Measurements from ENCODE around the gene MGST2.

The MGST2 gene

DNA sequence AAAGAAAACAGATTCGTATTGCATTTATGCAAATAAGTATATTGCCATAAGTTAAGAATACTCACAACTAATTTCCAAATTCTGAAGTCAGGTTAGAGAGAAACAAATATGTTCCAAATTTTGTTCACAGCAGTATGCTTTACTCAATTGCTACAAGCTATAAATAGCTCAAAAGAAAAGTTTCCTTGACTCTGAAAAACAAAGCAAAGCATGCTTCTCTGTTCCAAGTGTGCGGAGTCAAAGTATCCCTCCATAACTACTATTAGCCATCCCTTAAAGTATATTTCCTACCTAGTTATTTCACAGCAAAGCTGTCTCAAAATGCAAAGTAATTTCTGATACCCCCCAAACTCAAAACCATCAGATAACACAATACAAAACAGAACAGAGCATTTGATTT, 47.3 kb downstream of the MGST2 start:
- no peak for DNase-seq

GRCh38 chr4:139715746-139716391, 50.2 kb downstream of the MGST2 start:
- DNase-seq = no peak

GRCh38 chr4:139718358-139718757, 52.7 kb downstream of the MGST2 start:
- no peak for DNase-seq

- DNase-seq = no peak
These were observed 53.2 kb downstream of the MGST2 start for GRCh38 chr4:139718833-139719232.

DNA sequence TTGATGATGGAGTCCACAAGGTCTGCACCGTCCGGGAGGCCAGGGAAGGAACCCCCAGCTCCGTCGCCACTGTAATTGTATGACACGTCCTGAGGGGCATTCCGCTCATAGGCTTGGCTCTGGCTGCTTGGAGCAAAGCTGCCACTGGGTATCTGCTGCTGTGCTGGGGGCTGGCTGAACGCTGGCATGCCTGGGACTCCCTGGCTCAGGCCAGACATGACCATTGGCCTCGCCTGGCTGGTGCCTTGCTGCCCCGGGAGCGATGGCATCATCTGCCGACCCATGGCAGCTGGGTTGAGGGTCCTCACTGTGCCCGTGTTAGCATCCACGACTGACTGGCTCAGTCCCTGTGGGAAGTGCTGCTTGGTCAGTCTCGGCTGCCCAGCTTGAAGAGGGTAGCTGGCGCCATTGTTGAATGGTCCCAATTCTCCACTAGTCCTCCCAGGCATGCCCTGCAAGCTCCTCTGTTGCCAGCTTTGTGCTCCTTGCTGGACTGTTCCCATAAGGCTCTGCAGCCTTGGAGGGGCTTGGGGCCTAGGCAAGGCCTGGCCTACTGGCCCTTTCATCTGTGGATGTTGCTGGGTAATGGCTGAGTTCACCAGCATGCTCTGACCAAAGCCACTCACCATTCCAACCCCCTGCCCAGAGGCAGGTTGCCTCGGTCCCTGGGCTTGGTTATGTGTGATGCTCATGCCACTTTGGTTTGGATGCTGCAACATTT, 53.9 kb downstream of the MGST2 start:
- no peak for DNase-seq

DNA sequence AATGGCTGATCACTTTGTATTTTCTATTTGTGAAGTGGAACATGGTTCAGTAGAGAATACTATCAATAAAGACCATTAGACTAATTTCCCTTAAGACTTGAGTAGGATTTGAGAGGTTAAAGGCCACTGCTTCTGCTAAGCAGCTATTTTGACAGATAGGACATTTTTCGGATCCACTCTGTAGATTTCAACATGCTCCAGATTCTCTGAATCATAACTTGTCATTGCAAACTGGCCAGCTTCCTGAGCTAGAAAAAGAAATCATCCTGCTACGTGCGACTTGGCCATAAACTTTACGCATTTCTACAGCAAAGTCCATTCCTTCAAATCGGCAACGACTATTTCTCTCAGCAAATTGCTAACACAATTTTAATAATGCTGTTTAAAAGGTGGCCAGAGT, 55.2 kb downstream of the MGST2 start:
- DNase-seq = no peak

- no peak for DNase-seq
These were observed 56.2 kb downstream of the MGST2 start for GRCh38 chr4:139721789-139722188.

DNA sequence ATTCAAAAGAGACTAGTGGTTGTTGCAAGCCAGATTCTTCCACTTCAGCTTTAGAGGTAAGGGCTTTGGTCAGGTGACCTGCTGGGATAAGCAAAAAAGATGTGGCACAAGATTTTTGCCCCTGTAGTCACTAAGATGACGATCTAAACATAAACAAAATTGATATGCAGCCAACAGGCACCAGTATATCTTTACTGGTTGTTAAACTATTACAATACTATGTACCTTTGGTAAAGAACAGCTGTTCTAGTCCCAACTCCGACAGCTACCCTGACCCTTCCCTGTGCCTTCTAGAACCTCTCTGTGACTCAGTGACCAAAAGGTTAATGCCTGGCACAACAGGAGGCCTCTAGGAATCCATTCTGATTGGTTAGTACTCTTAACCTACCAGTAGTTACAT, 59.6 kb downstream of the MGST2 start:
- DNase-seq = no peak

DNA sequence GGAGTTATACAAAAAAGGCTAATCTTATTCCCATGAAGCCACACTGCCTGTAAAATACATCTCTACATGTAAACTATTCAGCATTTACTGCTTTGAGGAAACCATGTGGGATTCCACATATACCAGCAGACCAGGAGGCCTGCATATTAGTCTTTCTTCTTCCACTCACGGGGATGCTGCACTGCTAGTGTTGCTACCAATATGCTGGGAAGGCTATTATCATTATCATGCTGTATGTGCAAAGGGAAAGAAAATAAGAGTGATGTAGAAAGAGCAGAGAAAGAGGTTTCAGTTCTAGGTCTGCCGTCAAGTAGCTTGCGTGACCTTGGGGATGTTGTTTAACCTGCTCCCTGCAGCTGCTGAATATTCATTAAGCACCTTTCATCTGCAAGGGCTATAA, 61.0 kb downstream of the MGST2 start:
- DNase-seq = no peak

DNA sequence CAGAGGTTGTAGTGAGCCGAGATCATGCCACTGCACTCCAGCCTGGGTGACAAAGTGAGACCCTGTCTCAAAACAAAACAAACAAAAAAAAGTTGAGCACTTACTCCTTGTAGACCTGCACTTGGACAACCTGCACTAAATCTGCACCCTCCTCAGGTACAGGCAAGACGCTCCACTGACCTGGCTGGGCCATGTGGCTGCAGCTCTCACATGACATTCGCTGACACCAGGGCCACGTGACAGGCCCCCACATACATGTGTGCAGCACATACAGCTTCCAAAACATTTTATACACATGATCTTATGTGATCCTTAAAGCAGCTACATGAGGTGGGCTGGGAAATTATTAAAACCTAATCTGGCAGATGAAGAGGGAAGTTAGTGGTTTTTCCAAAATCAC, 62.5 kb downstream of the MGST2 start:
- no peak for DNase-seq

DNA sequence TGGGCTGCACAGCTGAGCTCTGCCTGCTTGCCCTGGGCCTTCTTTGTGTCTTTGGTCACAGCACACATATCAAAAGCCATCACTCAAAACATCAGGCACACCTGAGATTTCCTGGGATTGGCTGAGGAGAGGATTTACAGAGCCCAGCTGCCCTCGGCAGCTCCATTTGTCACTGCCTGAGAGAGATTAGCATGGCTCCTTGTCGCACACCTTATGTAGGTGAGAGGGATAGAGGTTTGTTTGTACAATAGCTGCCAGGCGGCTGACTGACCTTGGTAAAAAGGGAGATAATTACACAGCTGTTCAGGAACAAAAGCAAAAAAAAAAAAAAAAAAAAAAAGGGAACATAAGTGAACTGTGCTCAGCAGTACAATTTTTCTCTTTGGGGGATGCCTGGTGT, 63.2 kb downstream of the MGST2 start:
- DNase-seq = no peak

DNA sequence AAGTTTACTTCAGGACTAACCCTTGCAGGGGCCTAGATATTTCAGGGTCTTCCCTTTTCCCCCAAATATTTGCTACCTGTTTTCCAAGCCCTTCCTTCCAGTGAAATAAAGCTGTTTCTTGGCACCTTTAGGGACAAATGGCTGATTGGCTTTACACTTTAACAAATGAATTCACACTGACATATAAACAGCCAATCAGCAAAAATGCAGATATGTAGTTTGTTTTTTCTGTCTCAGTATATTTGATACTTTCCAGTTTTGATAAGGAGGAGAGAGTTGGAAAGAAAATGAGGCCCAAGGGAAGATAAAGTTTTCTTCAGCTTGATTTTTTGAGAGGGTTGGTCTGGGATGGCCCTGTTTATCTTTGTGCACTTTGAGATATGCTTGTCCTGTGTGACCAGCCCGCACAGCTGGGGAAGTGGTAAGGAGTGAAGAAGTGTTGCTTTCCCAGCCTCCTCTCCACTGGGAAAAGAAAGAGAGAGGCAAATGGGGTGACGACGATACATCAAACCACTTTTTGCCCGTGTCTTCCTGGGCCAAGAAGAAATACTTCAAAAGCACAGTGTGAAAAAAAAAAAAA, 67.5 kb downstream of the MGST2 start:
- no peak for DNase-seq

DNA sequence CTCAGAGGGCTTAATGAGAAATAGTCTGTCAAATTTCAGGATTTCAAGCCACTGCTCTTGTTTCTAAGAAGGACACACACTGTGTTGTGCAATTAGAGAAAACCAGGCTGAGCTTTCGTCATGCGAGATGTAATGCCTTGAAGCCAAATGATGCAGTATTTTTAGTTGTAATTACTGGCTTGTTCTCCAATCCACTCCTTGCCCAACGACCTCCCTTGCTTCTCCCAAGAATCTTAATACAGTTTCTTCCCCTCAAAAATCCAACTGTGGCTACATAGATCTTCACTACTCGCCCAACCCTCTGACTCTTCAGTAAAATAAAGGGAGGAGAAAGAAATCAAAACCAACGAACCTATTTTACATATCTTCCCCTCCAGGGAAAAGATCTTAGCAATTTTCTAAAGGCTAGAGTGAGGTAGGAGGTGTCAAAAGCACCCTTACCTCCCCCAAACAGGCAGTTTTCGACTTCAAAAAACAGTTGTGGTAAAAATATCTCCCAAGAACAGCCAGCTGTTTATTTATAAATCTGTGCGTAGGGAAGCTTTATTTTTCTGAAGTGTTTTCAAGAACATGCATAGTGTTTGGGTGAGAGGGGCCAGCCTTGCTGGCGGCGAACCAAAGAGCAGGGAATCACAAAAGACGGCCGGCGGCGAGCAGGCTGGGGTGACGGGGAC, 68.7 kb downstream of the MGST2 start:
- DNase-seq = no peak

DNA sequence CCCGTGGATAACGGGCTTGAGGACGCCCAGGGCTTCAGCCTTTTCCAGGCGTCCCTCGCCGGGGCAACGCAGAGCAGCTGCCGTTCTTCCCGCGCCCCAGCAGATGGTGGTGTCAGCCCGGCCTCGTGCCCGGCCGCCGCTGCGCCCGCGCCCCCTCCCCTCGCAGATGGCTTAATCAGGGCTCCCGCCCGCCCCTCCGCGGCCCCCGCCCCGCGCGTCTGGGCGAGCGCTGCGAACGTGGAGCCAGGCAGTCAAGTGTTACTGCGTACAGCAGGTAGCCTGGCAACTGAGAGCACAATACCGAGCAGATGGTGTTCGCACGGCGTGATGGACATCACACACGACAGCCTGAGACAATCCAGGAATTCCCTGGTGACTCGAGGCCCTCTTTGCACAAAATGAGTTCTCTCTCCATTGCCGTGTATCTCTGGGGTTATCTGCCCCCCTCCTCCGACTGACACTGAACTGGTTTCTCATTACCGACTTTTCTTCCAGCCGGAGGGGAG, 69.3 kb downstream of the MGST2 start:
- DNase-seq = peak; percentile 69

DNA sequence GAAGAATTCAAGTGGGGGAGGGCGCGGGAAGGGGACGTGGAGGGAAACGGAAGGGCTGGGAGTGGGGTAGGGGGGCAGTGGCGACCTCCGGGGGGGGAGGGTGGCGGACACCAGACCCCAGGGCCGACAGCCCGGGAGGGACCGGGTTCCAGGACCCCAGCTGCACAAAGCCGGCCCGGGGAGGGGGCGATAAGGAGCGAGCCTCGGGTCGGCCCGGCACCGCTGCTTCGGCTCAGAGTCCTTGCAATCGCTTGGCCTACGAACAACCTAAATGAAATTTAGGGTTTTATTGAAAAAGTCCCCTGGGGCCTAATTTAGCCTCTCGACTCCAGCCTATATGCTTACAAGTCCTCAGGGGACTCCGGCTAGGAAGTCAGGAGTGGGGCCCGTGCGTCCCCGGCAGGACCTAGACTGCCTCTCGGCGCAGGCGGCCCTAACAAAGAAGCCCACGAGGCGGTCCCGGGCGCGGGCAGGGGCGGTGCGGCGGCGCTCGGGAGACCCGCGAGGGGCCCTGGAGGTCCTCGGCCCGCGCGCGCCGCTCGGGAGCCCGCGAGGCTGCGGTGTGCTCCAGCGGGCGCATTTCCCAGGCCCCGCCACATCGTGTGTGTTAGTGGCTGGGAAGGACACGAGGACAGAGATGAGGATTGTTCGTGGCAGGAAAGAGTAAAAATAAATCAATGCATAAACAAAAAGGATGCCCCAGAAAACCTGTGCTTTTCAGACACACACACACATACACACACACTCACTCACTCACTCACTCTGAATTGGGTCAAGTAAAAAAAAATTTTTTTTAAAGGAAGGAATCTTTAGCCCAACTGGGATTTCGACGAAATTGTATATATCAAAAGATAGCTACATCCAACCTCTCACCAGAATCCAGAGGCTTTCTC, 70.0 kb downstream of the MGST2 start:
- no peak for DNase-seq

GRCh38 chr4:139736274-139736660, 70.6 kb downstream of the MGST2 start:
- DNase-seq = peak; percentile 10

GRCh38 chr4:139736661-139737060, 71.0 kb downstream of the MGST2 start:
- DNase-seq = no peak

DNA sequence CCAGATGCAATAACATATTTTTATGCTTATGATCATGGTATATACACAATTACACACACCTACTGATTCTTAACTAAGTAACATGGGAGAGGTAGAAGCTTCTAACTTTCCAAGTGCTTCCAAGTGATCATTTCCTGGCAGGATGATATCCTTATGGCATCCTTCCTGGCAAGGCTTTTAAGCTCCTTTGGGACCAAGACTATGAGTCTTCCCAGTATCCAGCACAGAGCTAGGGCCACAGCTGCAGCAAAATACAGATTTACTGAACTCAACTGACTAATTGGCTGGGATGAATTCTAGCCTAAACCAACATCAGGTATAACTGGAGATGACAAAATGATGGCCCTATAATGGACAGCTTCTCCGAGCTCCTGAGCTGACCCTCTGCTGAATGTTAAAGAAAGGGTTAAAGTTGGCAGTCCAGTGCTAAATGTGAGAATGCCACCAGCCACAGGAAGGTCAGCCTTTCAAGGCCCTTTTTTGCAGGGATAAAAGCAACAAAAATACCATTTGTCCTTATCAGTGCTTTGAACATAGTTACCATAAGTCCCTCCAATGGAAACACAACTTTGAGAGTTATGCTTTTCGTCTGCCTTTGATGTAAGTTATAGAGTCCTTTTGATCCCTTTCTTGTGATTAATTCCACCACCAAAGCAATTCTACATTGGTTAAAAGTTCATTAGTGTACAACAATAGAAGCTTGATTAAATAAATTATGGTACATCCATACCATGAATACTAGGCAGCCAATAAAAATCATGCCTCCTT, 73.4 kb downstream of the MGST2 start:
- DNase-seq = no peak

DNA sequence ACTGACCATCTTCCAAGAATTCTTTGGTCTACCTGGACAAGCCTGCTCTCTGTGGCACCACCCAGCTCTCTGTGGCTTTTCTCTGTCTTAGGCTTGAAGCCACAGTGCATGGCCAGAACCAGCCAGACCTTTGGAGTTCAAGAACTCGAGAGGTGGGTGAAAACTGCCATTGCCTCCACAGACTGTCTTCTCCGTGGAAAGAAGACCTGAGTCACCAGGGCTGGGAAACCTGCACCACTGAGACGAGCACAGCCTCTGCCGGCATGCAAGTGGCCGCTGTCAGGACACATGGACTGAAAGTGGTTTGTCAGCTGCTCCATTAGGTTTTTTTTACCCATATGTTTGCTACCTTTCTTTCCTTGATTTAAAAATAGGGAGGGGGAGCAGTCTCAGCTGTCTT, 74.5 kb downstream of the MGST2 start:
- DNase-seq = no peak

- DNase-seq = no peak
These were observed 75.0 kb downstream of the MGST2 start for GRCh38 chr4:139740531-139741041.

GRCh38 chr4:139743027-139743426, 77.4 kb downstream of the MGST2 start:
- no peak for DNase-seq

- no peak for DNase-seq
These were observed 78.6 kb downstream of the MGST2 start for GRCh38 chr4:139744232-139744631.

Data from stimulated activated CD4-positive, alpha-beta T cell treated with anti-CD3 and anti-CD28 coated beads, Interleukin-1b, Interleukin-23, amount 100 ng/mL, for 48 hours (primary cell).